ENCODE measurements around the gene APOBEC3A. TPM values are rescaled to one million over a fixed set of nuclear protein-coding genes. Genes with fewer than 3 reads are reported as not detected.

The APOBEC3A gene
- total and polyA plus RNA-seq, 2 of the 13 experiments (the other 11 are each of a cell fraction or from before 2014, with no cell fraction given): not detected

DNA sequence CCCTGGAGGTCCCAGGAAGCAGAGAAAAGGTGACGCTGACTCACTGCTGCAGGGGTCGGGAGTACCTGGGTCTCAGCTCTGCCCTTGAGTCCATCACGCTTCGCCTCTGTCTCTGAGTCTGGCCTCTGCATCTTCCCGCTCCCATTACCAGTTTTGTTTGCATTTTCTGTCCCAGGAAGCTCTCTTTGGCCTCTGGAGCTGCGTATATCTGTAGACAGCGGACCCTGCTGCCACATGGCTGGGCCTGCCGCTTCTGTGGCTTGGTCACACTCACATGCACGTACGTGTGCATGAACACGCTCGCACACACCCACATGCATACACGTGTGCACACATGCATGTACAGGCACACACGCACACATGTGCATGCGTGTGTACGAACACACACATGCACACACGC is 20.8 kb upstream of the APOBEC3A start (continued):
- TF ChIP-seq NFKBIZ (CRISPR knock-in tag; IDR thresholded peaks at IDR 0.05): no peak
- TF ChIP-seq, protein P1, sequence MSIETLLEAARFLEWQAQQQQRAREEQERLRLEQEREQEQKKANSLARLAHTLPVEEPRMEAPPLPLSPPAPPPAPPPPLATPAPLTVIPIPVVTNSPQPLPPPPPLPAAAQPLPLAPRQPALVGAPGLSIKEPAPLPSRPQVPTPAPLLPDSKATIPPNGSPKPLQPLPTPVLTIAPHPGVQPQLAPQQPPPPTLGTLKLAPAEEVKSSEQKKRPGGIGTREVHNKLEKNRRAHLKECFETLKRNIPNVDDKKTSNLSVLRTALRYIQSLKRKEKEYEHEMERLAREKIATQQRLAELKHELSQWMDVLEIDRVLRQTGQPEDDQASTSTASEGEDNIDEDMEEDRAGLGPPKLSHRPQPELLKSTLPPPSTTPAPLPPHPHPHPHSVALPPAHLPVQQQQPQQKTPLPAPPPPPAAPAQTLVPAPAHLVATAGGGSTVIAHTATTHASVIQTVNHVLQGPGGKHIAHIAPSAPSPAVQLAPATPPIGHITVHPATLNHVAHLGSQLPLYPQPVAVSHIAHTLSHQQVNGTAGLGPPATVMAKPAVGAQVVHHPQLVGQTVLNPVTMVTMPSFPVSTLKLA (IDR thresholded peaks at IDR 0.05): peak; percentile 75
- TF ChIP-seq NAIF1 (CRISPR knock-in tag; IDR thresholded peaks at IDR 0.05; ENCODE audit: borderline replicate concordance): no peak
- TF ChIP-seq, protein P2, sequence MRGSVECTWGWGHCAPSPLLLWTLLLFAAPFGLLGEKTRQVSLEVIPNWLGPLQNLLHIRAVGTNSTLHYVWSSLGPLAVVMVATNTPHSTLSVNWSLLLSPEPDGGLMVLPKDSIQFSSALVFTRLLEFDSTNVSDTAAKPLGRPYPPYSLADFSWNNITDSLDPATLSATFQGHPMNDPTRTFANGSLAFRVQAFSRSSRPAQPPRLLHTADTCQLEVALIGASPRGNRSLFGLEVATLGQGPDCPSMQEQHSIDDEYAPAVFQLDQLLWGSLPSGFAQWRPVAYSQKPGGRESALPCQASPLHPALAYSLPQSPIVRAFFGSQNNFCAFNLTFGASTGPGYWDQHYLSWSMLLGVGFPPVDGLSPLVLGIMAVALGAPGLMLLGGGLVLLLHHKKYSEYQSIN (CRISPR knock-in tag; IDR thresholded peaks at IDR 0.05; ENCODE audit: borderline replicate concordance): no peak
- no peak for TF ChIP-seq ZNF761 (CRISPR knock-in tag; conservative IDR thresholded peaks at IDR 0.05)
- TF ChIP-seq, protein P3, sequence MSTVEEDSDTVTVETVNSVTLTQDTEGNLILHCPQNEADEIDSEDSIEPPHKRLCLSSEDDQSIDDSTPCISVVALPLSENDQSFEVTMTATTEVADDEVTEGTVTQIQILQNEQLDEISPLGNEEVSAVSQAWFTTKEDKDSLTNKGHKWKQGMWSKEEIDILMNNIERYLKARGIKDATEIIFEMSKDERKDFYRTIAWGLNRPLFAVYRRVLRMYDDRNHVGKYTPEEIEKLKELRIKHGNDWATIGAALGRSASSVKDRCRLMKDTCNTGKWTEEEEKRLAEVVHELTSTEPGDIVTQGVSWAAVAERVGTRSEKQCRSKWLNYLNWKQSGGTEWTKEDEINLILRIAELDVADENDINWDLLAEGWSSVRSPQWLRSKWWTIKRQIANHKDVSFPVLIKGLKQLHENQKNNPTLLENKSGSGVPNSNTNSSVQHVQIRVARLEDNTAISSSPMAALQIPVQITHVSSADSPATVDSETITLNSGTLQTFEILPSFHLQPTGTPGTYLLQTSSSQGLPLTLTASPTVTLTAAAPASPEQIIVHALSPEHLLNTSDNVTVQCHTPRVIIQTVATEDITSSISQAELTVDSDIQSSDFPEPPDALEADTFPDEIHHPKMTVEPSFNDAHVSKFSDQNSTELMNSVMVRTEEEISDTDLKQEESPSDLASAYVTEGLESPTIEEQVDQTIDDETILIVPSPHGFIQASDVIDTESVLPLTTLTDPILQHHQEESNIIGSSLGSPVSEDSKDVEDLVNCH (CRISPR knock-in tag; IDR thresholded peaks at IDR 0.05): no peak
- TF ChIP-seq CHD4 (IDR thresholded peaks at IDR 0.05; ENCODE audit: borderline replicate concordance, low read length): no peak

DNA sequence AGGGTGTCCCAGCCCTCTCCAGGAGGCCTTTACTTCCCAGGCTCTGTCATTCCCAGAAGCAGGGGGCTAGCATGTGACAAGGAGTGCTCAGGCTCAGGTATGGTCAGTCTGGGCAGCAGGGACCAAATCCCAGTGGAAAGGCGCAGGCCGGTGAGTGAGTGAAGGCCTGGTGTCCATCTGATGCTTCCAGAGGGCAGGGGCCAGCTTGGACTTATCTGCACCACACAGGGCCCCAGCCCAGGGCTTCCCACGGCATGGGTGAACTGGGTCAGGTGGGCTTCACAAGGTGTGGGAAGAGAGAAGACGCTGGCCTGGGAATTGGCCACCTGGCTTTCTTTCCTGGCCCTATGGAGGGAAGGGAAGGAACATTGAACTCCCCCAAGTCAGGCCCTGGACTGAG is 20.4 kb upstream of the APOBEC3A start:
- FAIRE-seq: no peak
- in situ Hi-C loops (cut with HindIII; ENCODE audit: extremely low pct_ligation_motif_present, low pct_unique_long_range_greater_than_20kb): no loop called here
- TF ChIP-seq, protein P4, sequence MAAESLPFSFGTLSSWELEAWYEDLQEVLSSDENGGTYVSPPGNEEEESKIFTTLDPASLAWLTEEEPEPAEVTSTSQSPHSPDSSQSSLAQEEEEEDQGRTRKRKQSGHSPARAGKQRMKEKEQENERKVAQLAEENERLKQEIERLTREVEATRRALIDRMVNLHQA (CRISPR knock-in tag; IDR thresholded peaks at IDR 0.05): no peak
- no peak for TF ChIP-seq CREB1 (IDR thresholded peaks at IDR 0.05)
- TF ChIP-seq CREB1 (CRISPR knock-in tag; IDR thresholded peaks at IDR 0.05): no peak
- no peak for TF ChIP-seq HHEX (CRISPR knock-in tag; IDR thresholded peaks at IDR 0.05)
- TF ChIP-seq SNAI1 (CRISPR knock-in tag; IDR thresholded peaks at IDR 0.05; ENCODE audit: borderline replicate concordance): no peak
- TF ChIP-seq SOX6 (IDR thresholded peaks at IDR 0.05): no peak
- TF ChIP-seq SOX6 (CRISPR knock-in tag; IDR thresholded peaks at IDR 0.05): no peak
- TF ChIP-seq, protein P5, sequence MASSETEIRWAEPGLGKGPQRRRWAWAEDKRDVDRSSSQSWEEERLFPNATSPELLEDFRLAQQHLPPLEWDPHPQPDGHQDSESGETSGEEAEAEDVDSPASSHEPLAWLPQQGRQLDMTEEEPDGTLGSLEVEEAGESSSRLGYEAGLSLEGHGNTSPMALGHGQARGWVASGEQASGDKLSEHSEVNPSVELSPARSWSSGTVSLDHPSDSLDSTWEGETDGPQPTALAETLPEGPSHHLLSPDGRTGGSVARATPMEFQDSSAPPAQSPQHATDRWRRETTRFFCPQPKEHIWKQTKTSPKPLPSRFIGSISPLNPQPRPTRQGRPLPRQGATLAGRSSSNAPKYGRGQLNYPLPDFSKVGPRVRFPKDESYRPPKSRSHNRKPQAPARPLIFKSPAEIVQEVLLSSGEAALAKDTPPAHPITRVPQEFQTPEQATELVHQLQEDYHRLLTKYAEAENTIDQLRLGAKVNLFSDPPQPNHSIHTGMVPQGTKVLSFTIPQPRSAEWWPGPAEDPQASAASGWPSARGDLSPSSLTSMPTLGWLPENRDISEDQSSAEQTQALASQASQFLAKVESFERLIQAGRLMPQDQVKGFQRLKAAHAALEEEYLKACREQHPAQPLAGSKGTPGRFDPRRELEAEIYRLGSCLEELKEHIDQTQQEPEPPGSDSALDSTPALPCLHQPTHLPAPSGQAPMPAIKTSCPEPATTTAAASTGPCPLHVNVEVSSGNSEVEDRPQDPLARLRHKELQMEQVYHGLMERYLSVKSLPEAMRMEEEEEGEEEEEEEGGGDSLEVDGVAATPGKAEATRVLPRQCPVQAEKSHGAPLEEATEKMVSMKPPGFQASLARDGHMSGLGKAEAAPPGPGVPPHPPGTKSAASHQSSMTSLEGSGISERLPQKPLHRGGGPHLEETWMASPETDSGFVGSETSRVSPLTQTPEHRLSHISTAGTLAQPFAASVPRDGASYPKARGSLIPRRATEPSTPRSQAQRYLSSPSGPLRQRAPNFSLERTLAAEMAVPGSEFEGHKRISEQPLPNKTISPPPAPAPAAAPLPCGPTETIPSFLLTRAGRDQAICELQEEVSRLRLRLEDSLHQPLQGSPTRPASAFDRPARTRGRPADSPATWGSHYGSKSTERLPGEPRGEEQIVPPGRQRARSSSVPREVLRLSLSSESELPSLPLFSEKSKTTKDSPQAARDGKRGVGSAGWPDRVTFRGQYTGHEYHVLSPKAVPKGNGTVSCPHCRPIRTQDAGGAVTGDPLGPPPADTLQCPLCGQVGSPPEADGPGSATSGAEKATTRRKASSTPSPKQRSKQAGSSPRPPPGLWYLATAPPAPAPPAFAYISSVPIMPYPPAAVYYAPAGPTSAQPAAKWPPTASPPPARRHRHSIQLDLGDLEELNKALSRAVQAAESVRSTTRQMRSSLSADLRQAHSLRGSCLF (CRISPR knock-in tag; IDR thresholded peaks at IDR 0.05; ENCODE audit: borderline replicate concordance): no peak

More for the DNA sequence above, 20.4 kb upstream of the APOBEC3A start:
- ChIA-PET CTCF (ENCODE audit: low intra/inter-chr PET ratio, low total read pairs) (no interaction called here), POLR2A (no interaction called here)
- no peak overlapping the region for H3K4me3 ChIP-seq (replicated peaks in 1 of 3; ENCODE audit: insufficient read depth in 1 of 3, low read depth in 2 of 3, low read length in 3 of 3)
- no peaks in the 10 kb centered on the region for H3K79me2 ChIP-seq (ENCODE audit: insufficient read depth, low read length)
- H3K9ac ChIP-seq (ENCODE audit: insufficient read depth, low read depth, low read length): no peak overlapping the region
- ATAC-seq (no peak; the same call in 1 of the 3 replicates), DNase-seq (ENCODE audit: low spot score) (no peak)
- intact Hi-C loops (cut with micrococcal nuclease; ENCODE audit: unreplicated experiment): no loop called here
- H4K20me1 ChIP-seq (ENCODE audit: insufficient read depth, low read length): no peaks in the 10 kb centered on the region
- no peaks in the 10 kb centered on the region for H3K9me3 ChIP-seq (ENCODE audit: low read length)
- peaks cover 2 to 6% of the 10 kb centered on the region in 2 experiments; a peak in 2 of 5 replicates for H3K27me3 ChIP-seq (ENCODE audit: control insufficient read depth in 1 of 2, insufficient read depth in 2 of 2, low read length in 2 of 2)
- no peak overlapping the region for H2AFZ ChIP-seq (ENCODE audit: low read length)
- H3K4me2 ChIP-seq (ENCODE audit: low read depth, low read length): no peak overlapping the region
- peaks cover 11% of the 10 kb centered on the region for H3K4me1 ChIP-seq (ENCODE audit: insufficient read depth, low read length)
- no peak overlapping the region for H3K27ac ChIP-seq (ENCODE audit: extremely low read length, insufficient read depth, low read length)
- no peaks in the 10 kb centered on the region for H3K36me3 ChIP-seq (replicated peaks in 1 of 2; ENCODE audit: control insufficient read depth in 1 of 2, insufficient read depth in 2 of 2, low read length in 2 of 2)
- no TSS peak for BruUV-seq (replicated peaks)
- WGBS (ENCODE audit: low lambda C conversion rate): 92% methylated on average over 4 of the region's 4 CpGs
